ELR (cell line): ENCODE measurements around the gene MICAL2.
A peak's percentile ranks its signal among the peaks of the same experiment; 100 is the strongest.

Experiments used
- DNase-seq: peaks from one replicate; pipeline ENCODE4 v3.0.0-alpha.2; 2015; ENCODE audit warnings: low read depth

Gene MICAL2

DNA sequence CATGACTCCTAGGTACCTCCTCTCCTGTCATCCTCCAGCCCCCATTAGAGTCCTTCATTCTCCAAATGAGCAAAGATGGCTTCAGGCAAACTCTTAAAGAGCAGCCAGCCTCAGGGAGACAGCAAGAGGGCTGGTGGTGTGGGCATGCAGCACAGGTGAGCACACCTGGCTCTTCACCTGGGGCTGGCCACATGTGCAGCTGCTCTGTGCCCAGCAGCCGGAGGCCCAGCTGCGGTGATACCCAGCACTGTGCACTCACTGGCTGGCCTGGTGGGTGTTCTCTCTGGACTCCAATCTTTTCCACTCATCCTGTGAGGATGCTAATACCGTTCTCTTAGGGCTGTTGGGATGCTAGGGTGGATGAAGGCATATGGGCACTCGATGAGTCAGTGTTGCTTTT lies 160.9 kb downstream of the MICAL2 start:
- DNase-seq, result no peak

GRCh38 chr11:12271826-12272366 lies 161.5 kb downstream of the MICAL2 start:
- DNase-seq, result no peak

GRCh38 chr11:12272821-12273617 lies 162.6 kb downstream of the MICAL2 start:
- DNase-seq, result peak; percentile 80

DNA sequence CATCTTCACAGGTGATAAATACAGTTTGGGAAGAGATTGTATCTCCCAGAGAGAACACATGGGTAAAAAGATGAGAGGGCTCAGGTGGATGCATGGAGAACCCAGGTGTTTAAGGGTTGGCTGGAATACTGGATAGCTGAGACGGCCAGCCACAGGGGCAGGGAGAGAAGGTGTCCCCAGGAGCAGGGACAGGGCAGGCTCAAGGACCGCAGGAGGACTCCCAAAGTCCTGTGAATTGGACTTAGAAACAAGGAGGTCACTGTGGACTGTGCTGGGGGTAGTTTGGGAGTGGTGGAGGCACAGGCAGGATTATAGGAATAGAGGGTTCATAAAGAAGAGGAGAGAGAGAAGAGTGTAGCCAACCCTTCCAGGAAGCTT lies 163.2 kb downstream of the MICAL2 start:
- DNase-seq, result no peak

DNA sequence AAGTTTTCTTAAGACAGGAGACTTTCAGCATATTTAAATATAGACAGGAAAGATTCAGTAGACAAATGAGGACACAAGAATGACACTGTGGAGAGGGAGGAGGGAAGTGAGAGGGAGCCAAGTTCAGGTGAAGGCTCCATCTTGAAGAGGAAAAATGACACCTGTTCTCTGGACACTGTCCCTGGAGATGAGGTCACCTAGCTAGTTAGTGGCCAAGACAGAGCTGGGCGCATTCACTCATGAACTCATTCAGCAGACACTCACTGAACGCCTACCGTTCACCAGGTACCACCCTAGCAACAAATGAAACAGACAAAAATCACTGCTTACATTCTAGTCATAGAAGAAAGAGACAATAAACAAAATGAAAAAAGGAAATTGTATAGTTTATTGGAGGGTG lies 163.7 kb downstream of the MICAL2 start:
- no peak for DNase-seq

GRCh38 chr11:12274558-12275197 lies 164.3 kb downstream of the MICAL2 start:
- DNase-seq, result peak; percentile 66

- DNase-seq, result no peak
These were observed 165.4 kb downstream of the MICAL2 start for GRCh38 chr11:12275818-12276217.

- DNase-seq, result no peak
These were observed 166.0 kb downstream of the MICAL2 start for GRCh38 chr11:12276356-12276755.

DNA sequence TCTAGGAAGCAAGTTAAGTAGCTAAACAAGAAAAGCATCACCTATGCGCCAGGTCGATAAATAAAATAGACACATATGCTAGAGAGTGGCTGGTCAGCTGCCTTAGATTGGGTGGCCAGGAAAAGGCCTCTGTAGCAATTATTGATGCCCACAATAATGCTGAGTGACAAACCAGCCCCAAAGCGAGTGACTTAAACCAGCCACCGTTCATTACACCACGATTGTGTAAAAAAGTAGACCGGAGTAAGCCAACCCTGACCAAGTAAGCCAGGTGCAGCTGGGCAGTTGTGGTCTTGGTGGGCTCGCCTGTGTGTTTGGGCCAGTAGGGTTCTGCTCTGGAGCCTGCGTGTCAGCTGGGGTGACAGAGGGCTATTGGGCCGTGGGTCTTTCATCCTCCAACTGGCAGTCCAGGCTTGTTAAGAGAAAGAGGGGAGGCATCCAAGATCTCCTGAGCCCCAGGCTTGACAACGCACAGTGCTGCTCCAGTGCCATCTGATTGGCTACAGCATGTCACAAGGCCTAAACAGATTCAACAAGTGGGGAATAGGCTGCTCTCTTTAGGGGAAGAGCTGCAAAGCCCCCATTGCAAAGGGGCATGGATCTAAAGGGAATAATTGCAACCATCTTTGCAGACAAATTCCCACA lies 166.6 kb downstream of the MICAL2 start:
- no peak for DNase-seq

DNA sequence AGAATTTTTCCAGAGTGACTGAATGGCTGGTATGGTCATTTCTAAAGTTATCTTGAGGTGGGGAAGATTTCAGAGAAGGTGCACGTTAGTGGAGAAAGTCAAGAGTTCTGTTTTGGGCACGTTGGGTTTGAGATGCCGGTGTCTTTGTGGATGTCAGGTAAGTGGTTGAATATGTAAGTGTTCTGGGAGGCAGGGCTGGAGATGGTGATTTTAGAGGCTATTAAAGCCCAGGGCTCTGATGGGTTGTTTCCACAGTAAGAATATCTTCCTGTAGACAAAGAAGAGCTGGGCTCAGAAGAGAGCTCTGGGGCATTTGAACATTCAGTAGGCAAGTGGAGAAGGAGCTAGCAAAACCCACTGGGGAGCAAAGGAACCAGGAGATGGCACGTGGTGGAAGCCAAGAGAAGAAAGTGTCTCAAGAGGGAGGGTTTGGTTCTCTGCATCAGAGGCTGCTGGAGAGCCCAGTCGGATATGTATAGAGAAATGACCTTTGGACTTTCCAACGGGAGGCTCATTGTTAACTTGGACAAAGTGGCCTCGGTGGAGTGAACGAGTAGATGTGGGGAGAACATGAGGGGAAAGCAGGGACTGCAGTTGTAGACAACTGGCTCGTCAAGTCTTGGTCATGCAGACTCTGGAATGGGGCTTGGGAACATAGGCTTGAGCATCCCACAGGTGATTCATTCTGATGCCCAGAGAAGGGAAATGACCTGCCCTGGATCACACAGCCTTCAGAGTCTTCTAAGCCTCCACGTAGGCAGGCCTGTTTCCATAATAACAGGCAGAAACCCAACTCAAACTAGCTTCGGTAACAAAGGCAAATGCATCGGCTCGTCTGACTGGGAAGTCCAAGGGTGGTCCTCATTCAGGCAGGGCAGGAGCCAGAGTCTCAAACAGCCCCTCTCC lies 168.6 kb downstream of the MICAL2 start:
- DNase-seq, result no peak

- DNase-seq, result no peak
These were observed 169.3 kb downstream of the MICAL2 start for GRCh38 chr11:12279672-12280108.

DNA sequence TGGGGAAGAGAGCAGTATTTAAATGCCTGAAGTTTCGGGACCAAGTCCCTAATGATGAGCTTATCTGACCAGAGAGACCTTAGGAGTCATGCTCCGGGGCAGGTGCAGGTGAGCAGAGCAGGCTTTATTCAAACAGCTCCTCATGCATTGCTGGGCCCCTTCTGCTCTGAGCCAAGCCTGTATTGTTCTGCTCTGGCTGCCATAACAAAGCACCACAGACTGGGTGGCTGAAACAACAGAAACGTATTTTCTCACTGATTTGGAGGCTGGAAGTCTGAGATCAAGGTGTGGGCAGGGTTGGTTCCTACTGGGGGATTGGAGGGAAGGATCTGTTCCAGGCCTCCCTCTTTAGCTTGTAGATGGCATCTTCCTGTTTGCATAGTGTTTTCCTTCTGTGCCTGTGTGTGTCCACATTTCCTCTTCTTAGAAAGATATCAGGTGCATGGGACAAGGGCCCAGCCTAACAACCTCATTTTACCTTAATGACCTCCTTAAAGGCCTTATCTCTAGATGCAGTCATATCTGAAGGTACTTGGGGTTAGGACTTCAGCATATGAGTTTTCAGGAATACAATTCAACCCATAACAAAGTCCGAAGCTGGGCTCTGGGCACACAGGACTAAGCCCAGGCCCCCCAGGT lies 169.9 kb downstream of the MICAL2 start:
- no peak for DNase-seq

GRCh38 chr11:12280838-12281565 lies 170.6 kb downstream of the MICAL2 start:
- DNase-seq, result peak; percentile 54

DNA sequence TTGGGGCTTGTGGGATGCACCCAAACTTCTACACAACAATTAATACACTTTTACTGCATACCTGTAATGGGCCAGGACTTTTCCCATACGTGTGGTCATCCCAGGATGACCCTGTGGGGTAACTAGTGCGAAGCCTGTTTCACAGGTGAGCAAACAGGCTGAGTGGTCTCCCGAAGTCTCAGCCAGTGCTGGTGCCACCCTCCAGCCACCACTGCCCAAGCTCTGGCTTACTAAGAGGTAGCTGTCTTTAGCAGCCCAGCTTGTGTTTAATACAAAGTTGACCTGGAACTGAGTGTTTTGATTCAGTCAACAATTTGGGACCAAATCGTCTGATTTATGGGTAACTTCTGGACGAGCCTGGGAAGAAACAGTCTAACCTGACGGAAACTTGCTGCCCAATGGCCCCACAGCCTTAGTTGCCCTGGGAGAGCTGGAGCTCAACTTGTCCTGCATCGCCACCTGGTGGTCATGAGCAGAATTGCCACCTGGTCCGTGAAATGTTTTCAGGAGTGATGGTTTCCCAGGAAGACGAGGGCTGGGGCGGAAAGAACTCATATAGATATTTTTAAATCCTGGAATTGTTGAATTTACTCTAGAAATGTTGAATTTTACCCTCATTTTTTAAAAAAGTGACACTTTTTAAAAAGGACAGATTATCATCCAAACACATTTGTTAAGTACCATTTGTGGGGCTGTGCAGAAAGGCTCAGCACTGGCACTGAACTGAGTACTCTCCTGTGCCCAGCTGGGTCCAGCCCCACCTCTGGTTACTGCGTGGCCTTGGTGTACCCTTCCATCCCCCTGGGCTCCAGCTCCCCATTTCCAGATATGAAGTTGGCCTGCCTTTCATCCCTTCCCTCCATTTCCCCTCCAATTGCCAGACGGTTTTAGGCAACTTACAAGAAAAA lies 171.4 kb downstream of the MICAL2 start:
- DNase-seq, result peak; percentile 86

- no peak for DNase-seq
These were observed 172.3 kb downstream of the MICAL2 start for GRCh38 chr11:12282676-12283075.

- peak; percentile 73 for DNase-seq
These were observed 174.1 kb downstream of the MICAL2 start for GRCh38 chr11:12284316-12285050.

DNA sequence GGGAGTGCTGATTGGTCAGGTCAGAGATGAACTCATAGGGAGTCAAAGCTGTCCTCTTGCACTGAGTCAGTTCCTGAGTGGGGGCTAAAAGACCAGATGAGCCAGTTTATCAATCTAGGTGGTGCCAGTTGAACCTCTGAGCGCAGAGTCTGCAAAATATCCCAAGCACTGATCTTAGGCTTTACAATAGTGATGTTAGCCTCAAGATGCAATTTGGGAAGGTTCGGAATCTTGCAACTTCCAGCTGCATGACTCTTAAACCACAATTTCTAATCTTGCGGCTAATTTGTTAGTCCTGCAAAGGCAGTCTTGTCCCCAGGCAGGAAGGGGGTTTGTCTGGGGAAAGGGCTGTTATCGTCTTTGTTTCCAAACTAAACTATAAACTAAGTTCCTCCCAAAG lies 174.7 kb downstream of the MICAL2 start:
- peak; percentile 95 for DNase-seq

GRCh38 chr11:12285811-12286222 lies 175.4 kb downstream of the MICAL2 start:
- no peak for DNase-seq

DNA sequence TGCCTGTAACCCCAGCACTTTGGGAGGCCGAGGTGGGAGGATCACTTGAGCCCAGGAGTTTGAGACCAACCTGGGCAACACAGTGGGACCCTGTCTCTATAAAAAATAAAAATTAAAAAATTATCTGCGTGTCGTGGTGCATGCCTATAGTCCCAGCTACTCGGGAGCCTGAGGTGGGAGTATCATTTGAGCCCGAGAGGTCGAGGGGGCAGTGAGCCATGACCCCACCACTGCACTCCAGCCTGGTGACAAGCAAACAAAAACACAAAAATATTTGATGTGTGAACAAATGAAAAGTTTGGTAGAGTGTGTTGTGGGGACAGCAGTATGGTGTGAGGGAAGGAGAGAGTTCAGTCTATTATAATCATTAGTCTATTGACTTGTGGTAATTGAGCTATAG lies 176.2 kb downstream of the MICAL2 start:
- no peak for DNase-seq
